Stimulated activated memory B cell treated with anti-CD40 and anti-IgM and Interleukin-4, amounts not matched to agents 10 μg/mL and 1 μg/mL and 100 μg/mL, for 72 hours (primary cell): ENCODE measurements around the gene PPP1R10.

ENCODE experiments used
- ATAC-seq: fragments of 150-1000 bp; cut with Tn5 transposase; 2 replicates; pipeline ENCODE4 v1.10.0; 2021
- H3K27ac Mint-ChIP-seq: one replicate; pipeline ENCODE4 v1.8.0; 2022; ENCODE audit warnings: mild to moderate bottlenecking, mixed read lengths
- H3K27me3 Mint-ChIP-seq: one replicate; pipeline ENCODE4 v1.8.0; 2022; ENCODE audit warnings: mixed read lengths
- H3K36me3 Mint-ChIP-seq: one replicate; pipeline ENCODE4 v1.8.0; 2022; ENCODE audit warnings: mixed read lengths
- H3K4me1 Mint-ChIP-seq: one replicate; pipeline ENCODE4 v1.8.0; 2022; ENCODE audit warnings: mixed read lengths
- H3K4me3 Mint-ChIP-seq: one replicate; pipeline ENCODE4 v1.8.0; 2022; ENCODE audit warnings: mild to moderate bottlenecking, moderate library complexity, mixed read lengths
- H3K9me3 Mint-ChIP-seq: one replicate; pipeline ENCODE4 v1.8.0; 2022; ENCODE audit warnings: mixed read lengths

PPP1R10 gene

GRCh38 chr6:30643656-30644055 lies 26.6 kb upstream of the PPP1R10 start:
- H3K27ac Mint-ChIP-seq, result no peak overlapping the region
- H3K36me3 Mint-ChIP-seq, result peaks cover 36% of the 10 kb centered on the region
- no peak for ATAC-seq
- H3K9me3 Mint-ChIP-seq, result no peaks in the 10 kb centered on the region
- H3K4me3 Mint-ChIP-seq, result no peak overlapping the region
- H3K27me3 Mint-ChIP-seq, result no peaks in the 10 kb centered on the region
- H3K4me1 Mint-ChIP-seq, result peaks cover 30% of the 10 kb centered on the region

DNA sequence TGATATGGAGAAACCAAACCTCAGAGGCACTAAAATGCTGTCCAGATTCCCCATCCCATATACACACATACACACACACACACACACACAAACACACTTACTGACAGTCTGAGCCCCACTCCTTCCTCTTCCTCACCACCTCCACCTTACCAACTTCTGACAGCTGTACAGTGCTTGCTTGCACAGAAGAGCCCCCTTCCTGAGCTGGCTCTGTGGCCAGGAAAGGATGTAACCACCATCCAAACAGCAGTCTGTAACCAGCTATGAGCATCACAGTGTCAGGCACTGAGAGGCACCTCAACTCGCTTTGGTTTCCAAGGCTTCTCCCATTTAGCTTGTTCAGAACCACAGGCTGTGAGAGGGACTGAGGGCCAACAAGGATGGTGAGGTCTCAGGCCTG lies 24.0 kb upstream of the PPP1R10 start:
- H3K4me3 Mint-ChIP-seq, result no peak overlapping the region
- ATAC-seq, result no peak
- H3K9me3 Mint-ChIP-seq, result no peaks in the 10 kb centered on the region
- H3K27me3 Mint-ChIP-seq, result no peaks in the 10 kb centered on the region
- peaks cover 18% of the 10 kb centered on the region for H3K4me1 Mint-ChIP-seq
- no peak overlapping the region for H3K27ac Mint-ChIP-seq
- H3K36me3 Mint-ChIP-seq, result peaks cover 37% of the 10 kb centered on the region

DNA sequence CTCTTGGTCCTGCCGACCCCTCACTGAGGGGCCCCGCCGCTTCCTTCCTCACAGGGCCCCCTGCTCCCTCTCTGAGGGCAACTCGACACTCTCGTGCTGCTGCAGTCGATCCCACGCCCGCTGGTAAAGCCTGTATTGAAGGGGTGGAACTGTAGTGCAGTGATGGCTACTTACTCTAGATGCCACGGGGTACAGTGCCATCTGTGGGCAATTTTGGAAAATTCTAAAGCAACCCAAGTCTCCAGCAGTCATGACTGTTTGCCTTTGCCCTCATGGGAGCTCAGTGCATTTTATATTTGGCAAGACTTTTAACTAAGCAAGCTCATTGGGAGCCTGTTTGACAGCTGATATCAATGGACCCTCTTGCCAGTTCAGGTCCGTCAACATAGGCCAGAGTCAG lies 23.4 kb upstream of the PPP1R10 start:
- Mint-ChIP-seq H3K36me3 (peaks cover 37% of the 10 kb centered on the region), H3K27ac (no peak overlapping the region)
- ATAC-seq, result no peak

GRCh38 chr6:30635834-30636233 lies 18.8 kb upstream of the PPP1R10 start:
- H3K27me3 Mint-ChIP-seq, result no peaks in the 10 kb centered on the region
- H3K4me1 Mint-ChIP-seq, result peaks cover 7% of the 10 kb centered on the region
- no peak overlapping the region for H3K4me3 Mint-ChIP-seq
- no peak for ATAC-seq
- H3K36me3 Mint-ChIP-seq, result peaks cover 41% of the 10 kb centered on the region
- no peaks in the 10 kb centered on the region for H3K9me3 Mint-ChIP-seq
- H3K27ac Mint-ChIP-seq, result no peak overlapping the region

More for the DNA sequence above, 23.4 kb upstream of the PPP1R10 start:
- Mint-ChIP-seq H3K4me1 (peaks cover 12% of the 10 kb centered on the region), H3K27me3 (no peaks in the 10 kb centered on the region), H3K9me3 (no peaks in the 10 kb centered on the region), H3K4me3 (no peak overlapping the region)

DNA sequence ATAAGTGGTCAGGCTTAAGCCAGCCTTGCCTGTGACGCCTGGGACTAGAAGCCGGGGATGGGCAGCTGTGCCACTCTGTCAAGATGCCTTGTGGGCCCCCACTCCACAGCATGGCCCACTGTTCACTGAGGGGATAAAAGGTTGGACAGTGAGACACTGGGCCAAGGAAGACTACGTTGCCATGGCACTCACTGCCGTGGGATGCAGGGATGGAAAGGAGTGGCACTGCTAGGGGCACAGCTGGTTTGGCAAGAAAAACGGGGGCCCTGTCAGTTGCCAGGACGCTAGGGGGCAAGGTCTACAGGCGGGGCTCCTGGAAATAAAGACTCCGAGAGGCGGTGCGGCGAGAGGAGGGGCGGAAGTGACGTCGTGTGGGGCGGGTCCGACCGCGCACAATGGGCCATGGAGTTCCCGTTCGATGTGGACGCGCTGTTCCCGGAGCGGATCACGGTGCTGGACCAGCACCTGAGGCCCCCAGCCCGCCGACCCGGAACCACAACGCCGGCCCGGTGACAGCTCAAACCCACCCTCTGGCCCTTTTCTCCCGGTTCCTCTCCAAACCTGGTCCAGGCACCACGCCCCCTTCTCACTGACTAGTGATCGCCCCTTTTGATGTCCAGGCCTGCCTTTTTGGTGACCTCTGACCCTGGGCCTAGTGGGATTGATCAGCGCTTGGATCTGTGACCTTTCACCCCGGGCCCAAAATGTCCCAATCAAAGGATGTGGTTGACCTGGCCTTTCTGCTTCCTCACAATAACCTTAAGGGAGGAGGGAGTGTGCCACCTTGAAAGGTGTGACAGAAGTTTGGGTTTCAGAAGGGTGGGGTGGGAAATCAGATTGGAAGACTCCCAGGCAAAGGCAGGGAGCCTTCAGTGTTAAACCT lies 9.7 kb upstream of the PPP1R10 start, which contains the start of gene ATAT1:
ATAT1 (plus strand) TSS at position 391 of the 883 bp plus-strand sequence.
- peaks cover 46% of the 10 kb centered on the region for H3K36me3 Mint-ChIP-seq
- H3K4me3 Mint-ChIP-seq, result peak within 1 kb of the TSS; percentile 96
- no peaks in the 10 kb centered on the region for H3K9me3 Mint-ChIP-seq
- H3K4me1 Mint-ChIP-seq, result peaks cover 29% of the 10 kb centered on the region
- peak within 1 kb of the TSS; percentile 86 for H3K27ac Mint-ChIP-seq
- ATAC-seq, result peak; percentile 99
- H3K27me3 Mint-ChIP-seq, result no peaks in the 10 kb centered on the region

- H3K27ac Mint-ChIP-seq, result peak overlapping the region; percentile 86
- H3K27me3 Mint-ChIP-seq, result no peaks in the 10 kb centered on the region
- no peak overlapping the region for H3K4me3 Mint-ChIP-seq
- H3K9me3 Mint-ChIP-seq, result no peaks in the 10 kb centered on the region
- ATAC-seq, result no peak
- peaks cover 29% of the 10 kb centered on the region for H3K4me1 Mint-ChIP-seq
- H3K36me3 Mint-ChIP-seq, result peaks cover 36% of the 10 kb centered on the region
These were observed 8.5 kb upstream of the PPP1R10 start for GRCh38 chr6:30625511-30625910.

DNA sequence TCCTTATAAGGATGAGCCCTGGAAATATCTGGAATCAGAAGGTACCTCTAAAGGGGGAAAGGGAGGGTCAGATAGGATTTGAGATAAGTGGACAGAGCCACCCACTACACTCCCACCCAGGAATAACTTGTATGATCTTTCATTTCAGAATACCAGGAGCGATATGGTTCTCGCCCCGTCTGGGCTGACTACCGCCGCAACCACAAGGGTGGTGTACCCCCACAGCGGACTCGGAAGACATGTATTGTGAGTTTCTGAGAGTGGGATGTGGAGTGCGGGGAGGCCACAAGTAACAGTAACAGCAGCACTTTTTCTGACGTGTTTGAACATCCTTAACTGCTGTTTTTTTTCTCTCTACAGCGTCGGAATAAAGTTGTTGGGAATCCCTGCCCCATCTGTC lies 2.5 kb upstream of the PPP1R10 start:
- H3K36me3 Mint-ChIP-seq, result peaks cover 47% of the 10 kb centered on the region
- peak overlapping the region; percentile 97 for H3K27ac Mint-ChIP-seq
- ATAC-seq, result no peak
- peak overlapping the region; percentile 89 for H3K4me3 Mint-ChIP-seq
- peaks cover 15% of the 10 kb centered on the region for H3K4me1 Mint-ChIP-seq
- H3K27me3 Mint-ChIP-seq, result no peaks in the 10 kb centered on the region
- no peaks in the 10 kb centered on the region for H3K9me3 Mint-ChIP-seq

GRCh38 chr6:30618270-30618797 lies 1.3 kb upstream of the PPP1R10 start:
- no peak for ATAC-seq
- Mint-ChIP-seq H3K36me3 (peaks cover 51% of the 10 kb centered on the region), H3K9me3 (no peaks in the 10 kb centered on the region), H3K27me3 (no peaks in the 10 kb centered on the region), H3K27ac (peak overlapping the region; percentile 97), H3K4me3 (peak overlapping the region; percentile 89), H3K4me1 (peaks cover 28% of the 10 kb centered on the region)

GRCh38 chr6:30617565-30618269 lies 674 bp upstream of the PPP1R10 start, which contains the start of gene MRPS18B:
Gene MRPS18B, plus strand, starts transcription at chr6:30617840. Its CDS starts 26 bp downstream, at chr6:30617866.
- peak; percentile 92 for ATAC-seq
- H3K27ac Mint-ChIP-seq, result peak within 1 kb of the TSS; percentile 97
- no peaks in the 10 kb centered on the region for H3K27me3 Mint-ChIP-seq
- peaks cover 34% of the 10 kb centered on the region for H3K4me1 Mint-ChIP-seq
- H3K36me3 Mint-ChIP-seq, result peaks cover 51% of the 10 kb centered on the region
- H3K4me3 Mint-ChIP-seq, result peak within 1 kb of the TSS; percentile 89
- no peaks in the 10 kb centered on the region for H3K9me3 Mint-ChIP-seq

- Mint-ChIP-seq H3K4me3 (peak overlapping the region; percentile 89), H3K4me1 (peaks cover 46% of the 10 kb centered on the region), H3K9me3 (no peaks in the 10 kb centered on the region), H3K36me3 (peaks cover 53% of the 10 kb centered on the region), H3K27me3 (no peaks in the 10 kb centered on the region), H3K27ac (peak overlapping the region; percentile 97)
- ATAC-seq, result no peak
These were observed 859 bp downstream of the PPP1R10 start for GRCh38 chr6:30615958-30616810.

GRCh38 chr6:30615219-30615957 lies 1.7 kb downstream of the PPP1R10 start:
- peaks cover 57% of the 10 kb centered on the region for H3K36me3 Mint-ChIP-seq

GRCh38 chr6:30614843-30615218 lies 2.2 kb downstream of the PPP1R10 start:
- H3K9me3 Mint-ChIP-seq, result no peaks in the 10 kb centered on the region
- peaks cover 54% of the 10 kb centered on the region for H3K4me1 Mint-ChIP-seq
- H3K36me3 Mint-ChIP-seq, result peaks cover 56% of the 10 kb centered on the region
- H3K27me3 Mint-ChIP-seq, result no peaks in the 10 kb centered on the region
- peak; percentile 79 for ATAC-seq
- peak overlapping the region; percentile 89 for H3K4me3 Mint-ChIP-seq
- peak overlapping the region; percentile 97 for H3K27ac Mint-ChIP-seq

More at GRCh38 chr6:30615219-30615957, 1.7 kb downstream of the PPP1R10 start:
- peak overlapping the region; percentile 89 for H3K4me3 Mint-ChIP-seq
- peak overlapping the region; percentile 97 for H3K27ac Mint-ChIP-seq
- H3K9me3 Mint-ChIP-seq, result no peaks in the 10 kb centered on the region
- peaks cover 52% of the 10 kb centered on the region for H3K4me1 Mint-ChIP-seq
- no peak for ATAC-seq
- no peaks in the 10 kb centered on the region for H3K27me3 Mint-ChIP-seq

- no peaks in the 10 kb centered on the region for H3K27me3 Mint-ChIP-seq
- peaks cover 56% of the 10 kb centered on the region for H3K4me1 Mint-ChIP-seq
- H3K9me3 Mint-ChIP-seq, result no peaks in the 10 kb centered on the region
- no peak for ATAC-seq
- peak overlapping the region; percentile 89 for H3K4me3 Mint-ChIP-seq
- H3K36me3 Mint-ChIP-seq, result peaks cover 56% of the 10 kb centered on the region
- H3K27ac Mint-ChIP-seq, result peak overlapping the region; percentile 97
These were observed 2.8 kb downstream of the PPP1R10 start for GRCh38 chr6:30614044-30614842.
